IMR-90 (cell line): ENCODE data around the gene CTCFL.

Experiments used
- BHLHE40 ChIP-seq: fragments of 150-350 bp; IDR thresholded peaks from 2 replicates; pipeline ENCODE4 v1.6.1; 2016; ENCODE audit warnings: mild to moderate bottlenecking, low read depth, low read length
- CEBPB ChIP-seq: IDR thresholded peaks from 2 replicates; pipeline ENCODE4 v1.6.1; 2012; ENCODE audit warnings: low read depth, low read length, improper control_type of control experiment
- MAFK ChIP-seq: IDR thresholded peaks from 2 replicates; pipeline ENCODE4 v1.6.1; 2012; ENCODE audit warnings: low read depth, low read length, improper control_type of control experiment
- MAZ ChIP-seq: IDR thresholded peaks from 2 replicates; pipeline ENCODE4 v1.6.1; 2012; ENCODE audit warnings: low read depth, mild to moderate bottlenecking, low read length, improper control_type of control experiment, moderate library complexity, borderline replicate concordance
- NFE2L2 ChIP-seq: fragments of 150-350 bp; IDR thresholded peaks from 2 replicates; pipeline ENCODE4 v1.6.1; 2016; ENCODE audit warnings: low read depth, mild to moderate bottlenecking, low read length
- POLR2A ChIP-seq: IDR thresholded peaks from 2 replicates; pipeline ENCODE4 v1.6.1; 2012; ENCODE audit warnings: mild to moderate bottlenecking, low read depth, low read length
- RAD21 ChIP-seq: IDR thresholded peaks from 2 replicates; pipeline ENCODE4 v1.6.1; 2012; ENCODE audit warnings: low read length, improper control_type of control experiment
- RCOR1 ChIP-seq: IDR thresholded peaks from 2 replicates; pipeline ENCODE4 v1.6.1; 2012; ENCODE audit warnings: mild to moderate bottlenecking, low read length, improper control_type of control experiment; ENCODE audit not compliant: insufficient replicate concordance
- RFX5 ChIP-seq: IDR thresholded peaks from 2 replicates; pipeline ENCODE4 v1.8.0; 2012; ENCODE audit warnings: low read depth, mild to moderate bottlenecking, low read length, moderate library complexity
- SMC3 ChIP-seq: fragments of 150-350 bp; IDR thresholded peaks from 2 replicates; pipeline ENCODE4 v1.6.1; 2016; ENCODE audit warnings: low read depth, mild to moderate bottlenecking, antibody characterized with exemption, low read length, moderate library complexity
- TF ChIP-seq, protein P1 (sequence below): fragments of 150-350 bp; IDR thresholded peaks from 2 replicates; pipeline ENCODE4 v1.6.1; 2017; ENCODE audit warnings: mild to moderate bottlenecking, antibody characterized with exemption, low read length, low read depth
- TF ChIP-seq, protein P2 (sequence below): conservative IDR thresholded peaks from 2 replicates; pipeline ENCODE4 v1.5.1; 2012; ENCODE audit warnings: mild to moderate bottlenecking, low read depth, low read length, improper control_type of control experiment

- TF ChIP-seq POLR2A (no peak), BHLHE40 (no peak), NFE2L2 (no peak), CEBPB (no peak), MAFK (no peak), RFX5 (no peak), MAZ (no peak), RCOR1 (no peak), RAD21 (no peak), SMC3 (no peak)
- TF ChIP-seq, protein P1, sequence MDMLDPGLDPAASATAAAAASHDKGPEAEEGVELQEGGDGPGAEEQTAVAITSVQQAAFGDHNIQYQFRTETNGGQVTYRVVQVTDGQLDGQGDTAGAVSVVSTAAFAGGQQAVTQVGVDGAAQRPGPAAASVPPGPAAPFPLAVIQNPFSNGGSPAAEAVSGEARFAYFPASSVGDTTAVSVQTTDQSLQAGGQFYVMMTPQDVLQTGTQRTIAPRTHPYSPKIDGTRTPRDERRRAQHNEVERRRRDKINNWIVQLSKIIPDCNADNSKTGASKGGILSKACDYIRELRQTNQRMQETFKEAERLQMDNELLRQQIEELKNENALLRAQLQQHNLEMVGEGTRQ = no peak
- TF ChIP-seq, protein P2, sequence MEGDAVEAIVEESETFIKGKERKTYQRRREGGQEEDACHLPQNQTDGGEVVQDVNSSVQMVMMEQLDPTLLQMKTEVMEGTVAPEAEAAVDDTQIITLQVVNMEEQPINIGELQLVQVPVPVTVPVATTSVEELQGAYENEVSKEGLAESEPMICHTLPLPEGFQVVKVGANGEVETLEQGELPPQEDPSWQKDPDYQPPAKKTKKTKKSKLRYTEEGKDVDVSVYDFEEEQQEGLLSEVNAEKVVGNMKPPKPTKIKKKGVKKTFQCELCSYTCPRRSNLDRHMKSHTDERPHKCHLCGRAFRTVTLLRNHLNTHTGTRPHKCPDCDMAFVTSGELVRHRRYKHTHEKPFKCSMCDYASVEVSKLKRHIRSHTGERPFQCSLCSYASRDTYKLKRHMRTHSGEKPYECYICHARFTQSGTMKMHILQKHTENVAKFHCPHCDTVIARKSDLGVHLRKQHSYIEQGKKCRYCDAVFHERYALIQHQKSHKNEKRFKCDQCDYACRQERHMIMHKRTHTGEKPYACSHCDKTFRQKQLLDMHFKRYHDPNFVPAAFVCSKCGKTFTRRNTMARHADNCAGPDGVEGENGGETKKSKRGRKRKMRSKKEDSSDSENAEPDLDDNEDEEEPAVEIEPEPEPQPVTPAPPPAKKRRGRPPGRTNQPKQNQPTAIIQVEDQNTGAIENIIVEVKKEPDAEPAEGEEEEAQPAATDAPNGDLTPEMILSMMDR = no peak
Observed at GRCh38 chr20:57540890-57541580, 16.1 kb upstream of the CTCFL start.
